HG02840 (cell line): Measurements from ENCODE around the gene ZBTB16.

ENCODE experiments used
- ATAC-seq: cut with Tn5 transposase; IDR thresholded peaks from one replicate; pipeline ENCODE4 v1.9.1; 2021; ENCODE audit warnings: mild to moderate bottlenecking, moderate library complexity, moderate number of reproducible peaks; ENCODE audit not compliant: unreplicated experiment, low FRiP score

Gene ZBTB16

GRCh38 chr11:114174712-114175495, 115.4 kb downstream of the ZBTB16 start:
- no peak for ATAC-seq

GRCh38 chr11:114175706-114176105, 116.2 kb downstream of the ZBTB16 start:
- ATAC-seq, result no peak

GRCh38 chr11:114176321-114176720, 116.8 kb downstream of the ZBTB16 start:
- ATAC-seq, result no peak

- ATAC-seq, result no peak
Observed at GRCh38 chr11:114178656-114179055, 119.1 kb downstream of the ZBTB16 start.

- no peak for ATAC-seq
Observed at GRCh38 chr11:114179234-114179941, 119.9 kb downstream of the ZBTB16 start.

GRCh38 chr11:114180301-114181055, 121.0 kb downstream of the ZBTB16 start:
- ATAC-seq, result no peak

GRCh38 chr11:114181195-114181594, 121.7 kb downstream of the ZBTB16 start:
- ATAC-seq, result no peak

- no peak for ATAC-seq
Observed at GRCh38 chr11:114181752-114182151, 122.2 kb downstream of the ZBTB16 start.

- no peak for ATAC-seq
Observed at GRCh38 chr11:114182471-114183043, 123.0 kb downstream of the ZBTB16 start.

GRCh38 chr11:114183044-114183511, 123.6 kb downstream of the ZBTB16 start:
- no peak for ATAC-seq

- no peak for ATAC-seq
Observed at GRCh38 chr11:114185436-114185835, 125.9 kb downstream of the ZBTB16 start.

- ATAC-seq, result no peak
Observed at GRCh38 chr11:114187173-114187572, 127.7 kb downstream of the ZBTB16 start.

GRCh38 chr11:114188851-114189570, 129.5 kb downstream of the ZBTB16 start:
- ATAC-seq, result no peak

- ATAC-seq, result no peak
Observed at GRCh38 chr11:114190630-114191029, 131.1 kb downstream of the ZBTB16 start.

GRCh38 chr11:114191893-114192292, 132.4 kb downstream of the ZBTB16 start:
- no peak for ATAC-seq

- no peak for ATAC-seq
Observed at GRCh38 chr11:114192841-114193389, 133.4 kb downstream of the ZBTB16 start.

GRCh38 chr11:114193730-114194679, 134.5 kb downstream of the ZBTB16 start:
- no peak for ATAC-seq

- ATAC-seq, result no peak
Observed at GRCh38 chr11:114194702-114195101, 135.2 kb downstream of the ZBTB16 start.

- ATAC-seq, result no peak
Observed at GRCh38 chr11:114195151-114195550, 135.6 kb downstream of the ZBTB16 start.
